HG03575 (cell line): Measurements from ENCODE around the gene NRAP.

ENCODE experiments used
- ATAC-seq: cut with Tn5 transposase; IDR thresholded peaks from one replicate; pipeline ENCODE4 v1.9.1; 2021; ENCODE audit not compliant: unreplicated experiment, insufficient number of reproducible peaks, low FRiP score; ENCODE audit errors: extremely low read depth

NRAP gene

GRCh38 chr10:113646336-113647201 is 17.3 kb downstream of the NRAP start:
- no peak for ATAC-seq

GRCh38 chr10:113644185-113645120 is 19.4 kb downstream of the NRAP start:
- no peak for ATAC-seq

GRCh38 chr10:113643183-113643582 is 20.7 kb downstream of the NRAP start:
- ATAC-seq, result no peak

GRCh38 chr10:113641702-113642101 is 22.1 kb downstream of the NRAP start:
- ATAC-seq, result no peak

- ATAC-seq, result no peak
Measured at GRCh38 chr10:113639966-113640365, 23.9 kb downstream of the NRAP start.

- no peak for ATAC-seq
Measured at GRCh38 chr10:113631684-113632367, 32.0 kb downstream of the NRAP start.

GRCh38 chr10:113630929-113631533 is 32.8 kb downstream of the NRAP start:
- no peak for ATAC-seq

GRCh38 chr10:113628607-113629153 is 35.2 kb downstream of the NRAP start:
- ATAC-seq, result no peak

- ATAC-seq, result no peak
Measured at GRCh38 chr10:113627836-113628235, 36.0 kb downstream of the NRAP start.

- ATAC-seq, result no peak
Measured at GRCh38 chr10:113626809-113627355, 37.0 kb downstream of the NRAP start.

- no peak for ATAC-seq
Measured at GRCh38 chr10:113625461-113626186, 38.2 kb downstream of the NRAP start.

GRCh38 chr10:113622831-113623230 is 41.0 kb downstream of the NRAP start:
- ATAC-seq, result no peak

- no peak for ATAC-seq
Measured at GRCh38 chr10:113621799-113622198, 42.0 kb downstream of the NRAP start.

- no peak for ATAC-seq
Measured at GRCh38 chr10:113620936-113621335, 42.9 kb downstream of the NRAP start.

- no peak for ATAC-seq
Measured at GRCh38 chr10:113620511-113620910, 43.3 kb downstream of the NRAP start.

- ATAC-seq, result no peak
Measured at GRCh38 chr10:113619401-113619800, 44.4 kb downstream of the NRAP start.

GRCh38 chr10:113618338-113618737 is 45.5 kb downstream of the NRAP start:
- no peak for ATAC-seq

- ATAC-seq, result no peak
Measured at GRCh38 chr10:113617086-113617485, 46.8 kb downstream of the NRAP start.
